Stimulated activated CD4-positive, alpha-beta T cell treated with anti-CD3 and anti-CD28 coated beads, Interleukin-2, amount 100 ng/mL, for 24 hours (primary cell): ENCODE data around the gene INO80D.
A peak's percentile ranks its signal among the peaks of the same experiment; 100 is the strongest.
"Not testable (repeated sequence)": the region's sequence is repeated elsewhere in the genome, so short reads cannot be mapped to it uniquely, and the experiment has no call there.

ENCODE experiments used
- DNase-seq, 2 donors: peaks; one replicate each; pipeline ENCODE4 v3.0.0-alpha.2; 2020

Gene INO80D

GRCh38 chr2:206085742-206086445 is at the start of gene INO80D:
Gene INO80D (minus strand): TSS chr2:206086174. CDS start chr2:206063016, 23,158 bp downstream.
- peak; percentile 75 to 80 for DNase-seq

- no peak for DNase-seq
Observed at GRCh38 chr2:206127656-206128055, 41.7 kb upstream of the INO80D start.

- DNase-seq = no peak
Observed at GRCh38 chr2:206125901-206126300, 39.9 kb upstream of the INO80D start.

GRCh38 chr2:206122569-206122968 is 36.6 kb upstream of the INO80D start:
- not testable (repeated sequence) for DNase-seq

GRCh38 chr2:206116278-206116677 is 30.3 kb upstream of the INO80D start:
- DNase-seq = no peak

GRCh38 chr2:206115026-206115578 is 29.1 kb upstream of the INO80D start:
- no peak for DNase-seq

- no peak for DNase-seq
Observed at GRCh38 chr2:206112846-206113547, 27.0 kb upstream of the INO80D start.

GRCh38 chr2:206112108-206112507 is 26.1 kb upstream of the INO80D start:
- DNase-seq = no peak

GRCh38 chr2:206108713-206109112 is 22.7 kb upstream of the INO80D start:
- no peak for DNase-seq

GRCh38 chr2:206105541-206105940 is 19.6 kb upstream of the INO80D start:
- no peak for DNase-seq

GRCh38 chr2:206105038-206105437 is 19.1 kb upstream of the INO80D start:
- DNase-seq = no peak

- not testable (repeated sequence) for DNase-seq
Observed at GRCh38 chr2:206098872-206099271, 12.9 kb upstream of the INO80D start.

GRCh38 chr2:206098471-206098870 is 12.5 kb upstream of the INO80D start:
- no peak for DNase-seq

- no peak for DNase-seq
Observed at GRCh38 chr2:206096876-206097275, 10.9 kb upstream of the INO80D start.

- no peak for DNase-seq
Observed at GRCh38 chr2:206095536-206096332, 9.8 kb upstream of the INO80D start.

- DNase-seq = no peak
Observed at GRCh38 chr2:206092297-206092696, 6.3 kb upstream of the INO80D start.

GRCh38 chr2:206088248-206088647 is 2.3 kb upstream of the INO80D start:
- DNase-seq = no peak

GRCh38 chr2:206086716-206087350 is 859 bp upstream of the INO80D start:
- DNase-seq = no peak

GRCh38 chr2:206084870-206085741 is 868 bp downstream of the INO80D start:
- DNase-seq = peak; percentile 49 to 55

- peak; percentile 10 to 29 for DNase-seq
Observed at GRCh38 chr2:206084439-206084869, 1.5 kb downstream of the INO80D start.

GRCh38 chr2:206083602-206084438 is 2.2 kb downstream of the INO80D start:
- DNase-seq = peak; percentile 17 to 29
